KG1 (cell line): ENCODE measurements around the gene HJV.

Experiments used
- DNase-seq: peaks from one replicate; lab custom pipeline; 2025; lab: John Stamatoyannopoulos, UW

HJV gene

GRCh38 chr1:145977016-145977415 is 44.5 kb downstream of the HJV start:
- no peak for DNase-seq

- DNase-seq = no peak
These were observed 46.3 kb downstream of the HJV start for GRCh38 chr1:145975216-145975615.

GRCh38 chr1:145974721-145975120 is 46.8 kb downstream of the HJV start:
- DNase-seq = no peak

DNA sequence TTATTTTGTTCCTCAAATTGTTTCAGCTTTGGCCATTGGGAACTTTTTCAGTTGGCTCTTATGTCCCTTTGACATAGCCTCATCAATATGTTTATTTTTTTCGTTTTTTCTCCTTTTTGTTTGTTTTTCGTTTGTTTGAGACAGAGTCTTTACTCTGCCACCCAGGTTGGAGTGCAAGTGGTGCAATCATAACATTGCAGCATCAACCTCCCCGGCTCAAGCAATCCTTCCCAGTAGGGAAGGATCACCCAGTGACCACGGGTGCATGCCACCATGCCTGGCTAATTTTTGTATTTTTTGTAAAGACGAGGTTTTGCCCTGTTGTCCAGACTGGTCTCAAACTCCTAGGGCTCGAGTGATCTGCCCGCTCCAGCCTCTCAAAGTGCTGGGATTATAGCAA is 49.0 kb downstream of the HJV start:
- no peak for DNase-seq
